ENCODE measurements around the gene RRAGC. TPM values are rescaled to one million over a fixed set of nuclear protein-coding genes. Genes with fewer than 3 reads are reported as not detected.

The RRAGC gene
- total RNA-seq, 4 donors from 2014 or later, result 11.9 to 20.1 (median 17.5) TPM

GRCh38 chr1:38873027-38873969 is 13.7 kb upstream of the RRAGC start, which contains the start of gene MYCBP:
Gene MYCBP, minus strand, starts transcription at chr1:38873348. Its CDS starts 43 bp downstream, at chr1:38873305.
- no peaks in the 10 kb centered on the region for H3K36me3 ChIP-seq
- TF ChIP-seq, protein P1, sequence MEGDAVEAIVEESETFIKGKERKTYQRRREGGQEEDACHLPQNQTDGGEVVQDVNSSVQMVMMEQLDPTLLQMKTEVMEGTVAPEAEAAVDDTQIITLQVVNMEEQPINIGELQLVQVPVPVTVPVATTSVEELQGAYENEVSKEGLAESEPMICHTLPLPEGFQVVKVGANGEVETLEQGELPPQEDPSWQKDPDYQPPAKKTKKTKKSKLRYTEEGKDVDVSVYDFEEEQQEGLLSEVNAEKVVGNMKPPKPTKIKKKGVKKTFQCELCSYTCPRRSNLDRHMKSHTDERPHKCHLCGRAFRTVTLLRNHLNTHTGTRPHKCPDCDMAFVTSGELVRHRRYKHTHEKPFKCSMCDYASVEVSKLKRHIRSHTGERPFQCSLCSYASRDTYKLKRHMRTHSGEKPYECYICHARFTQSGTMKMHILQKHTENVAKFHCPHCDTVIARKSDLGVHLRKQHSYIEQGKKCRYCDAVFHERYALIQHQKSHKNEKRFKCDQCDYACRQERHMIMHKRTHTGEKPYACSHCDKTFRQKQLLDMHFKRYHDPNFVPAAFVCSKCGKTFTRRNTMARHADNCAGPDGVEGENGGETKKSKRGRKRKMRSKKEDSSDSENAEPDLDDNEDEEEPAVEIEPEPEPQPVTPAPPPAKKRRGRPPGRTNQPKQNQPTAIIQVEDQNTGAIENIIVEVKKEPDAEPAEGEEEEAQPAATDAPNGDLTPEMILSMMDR (IDR thresholded peaks at IDR 0.05), result peak in 5 of 6 experiments; percentile 12 to 48 (median 27)
- peak in 1 of 4 donors; percentile 69 for TF ChIP-seq POLR2A (IDR thresholded peaks at IDR 0.05)
- H3K27me3 ChIP-seq, result no peaks in the 10 kb centered on the region
- H3K27ac ChIP-seq, result peak within 1 kb of the TSS; percentile 71 to 87 (median 80)
- intact Hi-C loops (cut with DNase I), result loop anchor here (10.0 kb wide), 1 partner anchor 222 kb away; no protein-coding TSS in a partner anchor
- peaks cover 9 to 27% (median 11%) of the 10 kb centered on the region in 3 donors for H3K4me1 ChIP-seq
- peak within 1 kb of the TSS; percentile 94 to 95 (median 94) for H3K4me3 ChIP-seq
- 0% methylated on average over 16 to 26 of the region's 69 CpGs for WGBS, 2 donors
- no peaks in the 10 kb centered on the region for H3K9me3 ChIP-seq
- DNase-seq, result peak; percentile 82

GRCh38 chr1:38872401-38873026 is 12.9 kb upstream of the RRAGC start:
- no peaks in the 10 kb centered on the region for H3K9me3 ChIP-seq
- H3K4me1 ChIP-seq, result peaks cover 9 to 27% (median 11%) of the 10 kb centered on the region in 3 donors
- no peaks in the 10 kb centered on the region for H3K36me3 ChIP-seq
- whole genome bisulfite sequencing, 2 donors, result 3 to 6% methylated on average over 5 to 11 of the region's 25 CpGs
- intact Hi-C loops (cut with DNase I), result loop anchor here (10.0 kb wide), 1 partner anchor 222 kb away; no protein-coding TSS in a partner anchor
- no peak for DNase-seq
- TF ChIP-seq, protein P1 (IDR thresholded peaks at IDR 0.05), result no peak
- no peak for TF ChIP-seq POLR2A (IDR thresholded peaks at IDR 0.05)
- H3K27me3 ChIP-seq, result no peaks in the 10 kb centered on the region
- peak overlapping the region; percentile 71 to 87 (median 80) for H3K27ac ChIP-seq
- H3K4me3 ChIP-seq, result peak overlapping the region; percentile 94 to 95 (median 94)

- Histone ChIP-seq H3K9me3 (no peaks in the 10 kb centered on the region), H3K27ac (no peak overlapping the region), H3K36me3 (peaks cover 0 to 12% (median 0%) of the 10 kb centered on the region in 3 donors), H3K27me3 (no peaks in the 10 kb centered on the region), H3K4me1 (peaks cover 9 to 27% (median 11%) of the 10 kb centered on the region in 3 donors), H3K4me3 (no peak overlapping the region)
- TF ChIP-seq, protein P1 (IDR thresholded peaks at IDR 0.05), result no peak
- TF ChIP-seq POLR2A (IDR thresholded peaks at IDR 0.05), result no peak
- intact Hi-C loops (cut with DNase I), result loop anchor here (10.0 kb wide), 1 partner anchor 224 kb away; no protein-coding TSS in a partner anchor
- DNase-seq, result no peak
- 84 to 87% methylated on average over 8 of the region's 8 CpGs for WGBS, 2 donors
Measured at GRCh38 chr1:38870996-38871395, 11.4 kb upstream of the RRAGC start.

- DNase-seq, result no peak
- peaks cover 0 to 41% (median 0%) of the 10 kb centered on the region in 3 donors for H3K36me3 ChIP-seq
- TF ChIP-seq POLR2A (IDR thresholded peaks at IDR 0.05), result no peak
- TF ChIP-seq, protein P1 (IDR thresholded peaks at IDR 0.05), result no peak
- intact Hi-C loops (cut with DNase I), result no loop called here
- H3K27ac ChIP-seq, result no peak overlapping the region
- H3K27me3 ChIP-seq, result no peaks in the 10 kb centered on the region
- H3K9me3 ChIP-seq, result no peaks in the 10 kb centered on the region
- 84 to 91% methylated on average over 8 of the region's 8 CpGs for WGBS, 2 donors
- no peak overlapping the region for H3K4me3 ChIP-seq
- peaks cover 2 to 27% (median 3%) of the 10 kb centered on the region in 3 donors for H3K4me1 ChIP-seq
Measured at GRCh38 chr1:38867208-38867607, 7.6 kb upstream of the RRAGC start.

All from esophagus squamous epithelium (tissue), 5 donors.